ENCODE data around the gene MYBPHL.

Gene MYBPHL

GRCh38 chr1:109263234-109263596 lies 43.6 kb downstream of the MYBPHL start:
- no peak for DNase-seq

- no peak for DNase-seq
Measured at GRCh38 chr1:109262231-109263055, 44.4 kb downstream of the MYBPHL start.

GRCh38 chr1:109261578-109261977 lies 45.2 kb downstream of the MYBPHL start:
- DNase-seq, result no peak

GRCh38 chr1:109261006-109261405 lies 45.8 kb downstream of the MYBPHL start:
- no peak for DNase-seq

- no peak for DNase-seq
Measured at GRCh38 chr1:109259674-109260557, 46.9 kb downstream of the MYBPHL start.

GRCh38 chr1:109258481-109259466 lies 48.0 kb downstream of the MYBPHL start:
- no peak for DNase-seq

- DNase-seq, result no peak
Measured at GRCh38 chr1:109257682-109258421, 49.0 kb downstream of the MYBPHL start.

GRCh38 chr1:109256971-109257681 lies 49.7 kb downstream of the MYBPHL start:
- no peak for DNase-seq

GRCh38 chr1:109256085-109256484 lies 50.7 kb downstream of the MYBPHL start:
- DNase-seq, result no peak

- no peak for DNase-seq
Measured at GRCh38 chr1:109255678-109256077, 51.1 kb downstream of the MYBPHL start.

GRCh38 chr1:109255097-109255651 lies 51.6 kb downstream of the MYBPHL start:
- no peak for DNase-seq

- no peak for DNase-seq
Measured at GRCh38 chr1:109254621-109255096, 52.2 kb downstream of the MYBPHL start.

- DNase-seq, result no peak
Measured at GRCh38 chr1:109253803-109254620, 52.8 kb downstream of the MYBPHL start.

- no peak for DNase-seq
Measured at GRCh38 chr1:109252893-109253802, 53.7 kb downstream of the MYBPHL start.

- no peak for DNase-seq
Measured at GRCh38 chr1:109252167-109252892, 54.5 kb downstream of the MYBPHL start.

GRCh38 chr1:109251277-109252166 lies 55.3 kb downstream of the MYBPHL start:
- no peak for DNase-seq

Measured in activated CD8-positive, alpha-beta memory T cell treated with anti-CD3 and anti-CD28 coated beads for 24 hours (primary cell).